ENCODE data around the gene WNT3A.
A peak's percentile ranks its signal among the peaks of the same experiment; 100 is the strongest.

Gene WNT3A

GRCh38 chr1:228031276-228031995, 24.6 kb downstream of the WNT3A start:
- no peak for DNase-seq (ENCODE audit: low spot score)

GRCh38 chr1:228032041-228032440, 25.2 kb downstream of the WNT3A start:
- DNase-seq (ENCODE audit: low spot score), result peak; percentile 12

GRCh38 chr1:228033376-228033775, 26.6 kb downstream of the WNT3A start:
- no peak for DNase-seq (ENCODE audit: low spot score)

GRCh38 chr1:228034954-228035837, 28.4 kb downstream of the WNT3A start:
- DNase-seq (ENCODE audit: low spot score), result no peak

GRCh38 chr1:228035844-228036243, 29.0 kb downstream of the WNT3A start:
- DNase-seq (ENCODE audit: low spot score), result no peak

- DNase-seq (ENCODE audit: low spot score), result no peak
These were observed 30.0 kb downstream of the WNT3A start for GRCh38 chr1:228036701-228037231.

GRCh38 chr1:228037401-228038386, 30.9 kb downstream of the WNT3A start:
- DNase-seq (ENCODE audit: low spot score), result no peak

- DNase-seq (ENCODE audit: low spot score), result no peak
These were observed 31.7 kb downstream of the WNT3A start for GRCh38 chr1:228038387-228039005.

GRCh38 chr1:228039006-228039903, 32.5 kb downstream of the WNT3A start:
- no peak for DNase-seq (ENCODE audit: low spot score)

- no peak for DNase-seq (ENCODE audit: low spot score)
These were observed 33.2 kb downstream of the WNT3A start for GRCh38 chr1:228039986-228040385.

- DNase-seq (ENCODE audit: low spot score), result no peak
These were observed 34.5 kb downstream of the WNT3A start for GRCh38 chr1:228041316-228041715.

- DNase-seq (ENCODE audit: low spot score), result no peak
These were observed 35.7 kb downstream of the WNT3A start for GRCh38 chr1:228042508-228042907.

GRCh38 chr1:228043281-228043848, 36.6 kb downstream of the WNT3A start:
- no peak for DNase-seq (ENCODE audit: low spot score)

- no peak for DNase-seq (ENCODE audit: low spot score)
These were observed 38.2 kb downstream of the WNT3A start for GRCh38 chr1:228044961-228045360.

- no peak for DNase-seq (ENCODE audit: low spot score)
These were observed 38.6 kb downstream of the WNT3A start for GRCh38 chr1:228045405-228045804.

GRCh38 chr1:228045871-228046270, 39.1 kb downstream of the WNT3A start:
- no peak for DNase-seq (ENCODE audit: low spot score)

GRCh38 chr1:228046421-228047182, 39.8 kb downstream of the WNT3A start:
- no peak for DNase-seq (ENCODE audit: low spot score)

GRCh38 chr1:228047183-228047466, 40.3 kb downstream of the WNT3A start:
- DNase-seq (ENCODE audit: low spot score), result no peak

- no peak for DNase-seq (ENCODE audit: low spot score)
These were observed 41.3 kb downstream of the WNT3A start for GRCh38 chr1:228048120-228048519.

All from pons (tissue), 1 donor.